ENCODE measurements around the gene OR10V1. TPM values are rescaled to one million over a fixed set of nuclear protein-coding genes. Genes with fewer than 3 reads are reported as not detected.

OR10V1 gene
- polyA plus RNA-seq, 2 of the 4 experiments (the other 2 are of a cell fraction): not detected

GRCh38 chr11:59668188-59668949 is 45.3 kb downstream of the OR10V1 start:
- CTCF ChIA-PET: interaction anchor here (0.5 to 3.7 kb wide), 9 partner anchors 8 to 497 kb away, joined by 3 to 30 read pairs (median 4); partner anchors contain the start of gene DTX4
- H3K9me3 ChIP-seq: no peaks in the 10 kb centered on the region
- TF ChIP-seq MAZ (IDR thresholded peaks at IDR 0.05; ENCODE audit: borderline replicate concordance, low read depth, low read length) (no peak), CEBPB (IDR thresholded peaks at IDR 0.05) (peak in 1 of 2 experiments; percentile 54; a peak in 2 of 4 replicates), PHF8 (IDR thresholded peaks at IDR 0.05; ENCODE audit: borderline replicate concordance, low read depth) (0 out of 2 replicates have a peak, but pooled peaks have one; percentile 46)
- 2% methylated on average over 15 of the region's 39 CpGs for WGBS (ENCODE audit: missing lambda C conversion rate)
- DNase-seq (ENCODE audit: low read depth in 1 of 2, low spot score in 1 of 2) (peak; percentile 55 to 63), ATAC-seq (peak; percentile 58 to 71), FAIRE-seq (no peak)
- peak overlapping the region; percentile 90 for H3K4me3 ChIP-seq
- POLR2A ChIA-PET: interaction anchor here (0.6 to 2.4 kb wide), 28 partner anchors 9 to 1107 kb away, joined by 3 to 43 read pairs (median 5); partner anchors contain the start of genes DTX4, MRPL16, OSBP and STX3
- H3K27ac ChIP-seq: peak overlapping the region; percentile 92 to 98
- peaks cover 17% of the 10 kb centered on the region for H3K4me1 ChIP-seq
- peak overlapping the region; percentile 91 for H3K4me2 ChIP-seq

DNA sequence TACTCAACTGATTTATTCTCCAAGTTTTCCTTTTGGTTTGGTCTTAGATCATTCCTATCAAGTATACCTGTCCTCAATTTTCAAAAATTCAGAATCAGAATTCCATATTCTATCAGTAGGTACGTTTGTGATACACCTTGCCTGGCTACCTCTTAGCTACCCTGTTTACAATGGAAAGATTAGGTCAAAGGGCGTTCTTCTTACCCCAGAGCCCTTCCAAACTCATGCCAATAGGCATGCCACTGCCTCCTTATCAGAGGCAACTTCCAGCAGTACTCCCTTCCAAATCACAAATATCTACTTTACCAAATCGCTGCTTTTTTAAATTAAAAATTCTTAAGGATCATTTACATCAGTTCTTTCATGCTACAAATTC is 45.8 kb downstream of the OR10V1 start:
- WGBS (ENCODE audit: missing lambda C conversion rate): 21% methylated on average over 3 of the region's 3 CpGs
- peak overlapping the region; percentile 90 for H3K4me3 ChIP-seq
- peak overlapping the region; percentile 92 to 98 for H3K27ac ChIP-seq
- POLR2A ChIA-PET: interaction anchor here (2.4 kb wide), 1 partner anchor 52 kb away, joined by 43 read pairs; the partner anchor contains the start of gene OSBP
- peak overlapping the region; percentile 91 for H3K4me2 ChIP-seq
- peaks cover 17% of the 10 kb centered on the region for H3K4me1 ChIP-seq
- FAIRE-seq: no peak
- DNase-seq (ENCODE audit: low read depth in 1 of 2, low spot score in 1 of 2): no peak
- CTCF ChIA-PET: interaction anchor here (1.8 kb wide), 1 partner anchor 89 kb away, joined by 4 read pairs; no protein-coding TSS in a partner anchor
- TF ChIP-seq MAFK (IDR thresholded peaks at IDR 0.05; ENCODE audit: partially characterized antibody): no peak
- TF ChIP-seq SREBF2 (IDR thresholded peaks at IDR 0.05): no peak
- TF ChIP-seq PBX3 (IDR thresholded peaks at IDR 0.05): no peak
- no peak for TF ChIP-seq TP53 (CRISPR knock-in tag; IDR thresholded peaks at IDR 0.05)
- TF ChIP-seq HEYL (CRISPR knock-in tag; IDR thresholded peaks at IDR 0.05): no peak
- TF ChIP-seq FOSB (CRISPR knock-in tag; IDR thresholded peaks at IDR 0.05): no peak
- no peak for TF ChIP-seq JUN (IDR thresholded peaks at IDR 0.05)
- TF ChIP-seq MAZ (IDR thresholded peaks at IDR 0.05; ENCODE audit: borderline replicate concordance, low read depth, low read length): no peak
- no peak for TF ChIP-seq CTCF (IDR thresholded peaks at IDR 0.05)
- TF ChIP-seq TFCP2L1 (CRISPR knock-in tag; IDR thresholded peaks at IDR 0.05): no peak
- TF ChIP-seq POLR2AphosphoS2 (conservative IDR thresholded peaks at IDR 0.05; ENCODE audit: low read length): no peak
- TF ChIP-seq JUNB (IDR thresholded peaks at IDR 0.05): no peak
- no peak for TF ChIP-seq FOXS1 (CRISPR knock-in tag; IDR thresholded peaks at IDR 0.05)
- no peak for TF ChIP-seq NFE2L2 (conservative IDR thresholded peaks at IDR 0.05; ENCODE audit: low read length)
- no peak for TF ChIP-seq ELK1 (IDR thresholded peaks at IDR 0.05; ENCODE audit: low read depth, low read length)
- H3K9me3 ChIP-seq: no peaks in the 10 kb centered on the region
- ATAC-seq: no peak

- Histone ChIP-seq H3K4me1 (peaks cover 17% of the 10 kb centered on the region), H3K4me3 (no peak overlapping the region), H3K27ac (no peak overlapping the region), H3K4me2 (peak overlapping the region; percentile 91), H3K9me3 (no peaks in the 10 kb centered on the region)
- 88% methylated on average over 1 of the region's 1 CpG for WGBS (ENCODE audit: missing lambda C conversion rate)
- TF ChIP-seq RNF2 (IDR thresholded peaks at IDR 0.05; ENCODE audit: borderline replicate concordance, low read depth) (no peak), NPAS2 (CRISPR knock-in tag; IDR thresholded peaks at IDR 0.05; ENCODE audit: borderline replicate concordance) (no peak), JUN (IDR thresholded peaks at IDR 0.05) (no peak), ZFP36 (IDR thresholded peaks at IDR 0.05; ENCODE audit: borderline replicate concordance, partially characterized antibody) (no peak), EHMT2 (IDR thresholded peaks at IDR 0.05; ENCODE audit: low read depth) (no peak), EP300 (IDR thresholded peaks at IDR 0.05) (no peak), JUNB (IDR thresholded peaks at IDR 0.05) (no peak), TP53 (CRISPR knock-in tag; IDR thresholded peaks at IDR 0.05) (no peak), HDAC2 (IDR thresholded peaks at IDR 0.05) (no peak)
- FAIRE-seq (no peak), ATAC-seq (no peak), DNase-seq (ENCODE audit: low read depth in 1 of 2, low spot score in 1 of 2) (no peak)
- CTCF ChIA-PET: no interaction called here
- POLR2A ChIA-PET: no interaction called here
Measured at GRCh38 chr11:59666969-59667368, 46.7 kb downstream of the OR10V1 start.
